GM21515 (cell line): ENCODE data around the gene DLGAP1.
"Not testable (repeated sequence)": the region's sequence is repeated elsewhere in the genome, so short reads cannot be mapped to it uniquely, and the experiment has no call there.

Source experiments
- ATAC-seq: cut with Tn5 transposase; IDR thresholded peaks from one replicate; pipeline ENCODE4 v1.9.1; 2021; ENCODE audit not compliant: unreplicated experiment

Gene DLGAP1

GRCh38 chr18:4292696-4293095 lies 162.4 kb downstream of the DLGAP1 start:
- no peak for ATAC-seq

DNA sequence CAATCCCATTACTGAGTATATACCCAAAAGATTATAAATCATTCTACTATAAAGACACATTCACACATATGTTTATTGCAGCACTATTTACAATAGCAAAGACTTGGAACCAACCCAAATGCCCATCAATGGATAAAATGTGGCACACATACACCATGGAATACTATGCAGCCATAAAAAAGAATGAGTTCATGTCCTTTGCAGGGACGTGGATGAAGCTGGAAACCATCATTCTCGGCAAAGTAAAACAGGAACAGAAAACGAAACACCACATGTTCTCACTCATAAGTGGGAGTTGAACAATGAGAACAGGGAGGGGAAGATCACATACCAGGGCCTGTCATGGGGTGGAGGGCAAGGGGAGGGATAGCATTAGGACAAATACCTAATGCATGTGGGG lies 167.8 kb downstream of the DLGAP1 start:
- ATAC-seq = not testable (repeated sequence)

DNA sequence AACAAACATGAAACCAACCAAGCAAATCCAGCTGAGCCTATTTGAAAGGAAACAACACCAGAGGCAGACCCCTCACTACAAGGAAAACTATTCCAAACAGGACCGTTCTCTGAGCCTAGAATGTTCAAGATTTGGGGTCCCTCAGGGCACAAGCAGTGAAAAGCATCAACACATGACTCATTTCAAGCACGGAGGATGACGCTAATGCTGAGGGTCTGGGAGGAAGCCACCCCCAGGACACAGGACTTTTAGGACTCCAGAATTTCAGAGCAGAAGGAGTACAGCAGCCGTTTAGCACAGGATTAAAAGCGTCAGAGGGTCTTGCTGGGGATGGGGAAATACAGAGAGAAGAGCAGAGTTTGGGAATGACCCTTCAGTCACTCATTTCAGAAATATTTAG lies 168.9 kb downstream of the DLGAP1 start:
- ATAC-seq = no peak

DNA sequence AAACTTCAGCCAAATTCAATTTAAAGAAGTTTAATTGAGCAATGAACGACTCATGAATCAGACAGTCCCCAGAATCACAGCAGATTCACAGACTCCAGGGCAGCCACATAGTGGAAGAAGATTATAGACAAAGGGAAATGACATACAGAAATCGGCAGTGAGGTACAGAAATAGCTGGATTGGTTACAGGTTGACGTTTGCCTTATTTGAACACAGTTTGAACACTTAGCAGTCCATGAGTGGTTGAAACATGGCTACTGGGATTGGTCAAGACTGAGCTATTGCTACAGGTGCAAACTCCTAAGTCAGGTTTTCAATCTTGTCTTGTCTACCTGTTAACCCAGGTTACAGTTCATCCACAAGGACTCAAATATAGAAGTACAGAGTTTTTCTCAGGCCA lies 169.6 kb downstream of the DLGAP1 start:
- ATAC-seq = no peak

GRCh38 chr18:4284528-4284927 lies 170.6 kb downstream of the DLGAP1 start:
- ATAC-seq = no peak

- ATAC-seq = no peak
These were observed 171.3 kb downstream of the DLGAP1 start for GRCh38 chr18:4283746-4284291.

DNA sequence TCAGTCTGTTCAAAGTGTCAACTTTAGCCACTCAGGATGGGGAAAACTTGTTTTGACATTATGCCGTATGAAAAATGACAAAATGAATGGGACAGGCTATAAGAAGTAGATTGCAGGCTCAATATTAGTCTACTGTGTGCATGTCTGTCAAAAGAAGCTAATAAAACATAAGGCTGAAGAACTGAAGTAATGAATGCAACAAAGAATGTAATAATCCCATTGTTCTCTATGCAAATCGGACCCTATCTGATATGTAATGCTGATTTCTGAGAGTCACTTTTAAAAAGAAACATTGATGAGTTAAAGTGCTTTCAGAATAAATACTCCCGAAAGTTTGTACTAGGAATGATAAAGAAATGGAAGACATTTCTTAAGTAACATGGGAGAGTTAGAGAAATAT lies 172.2 kb downstream of the DLGAP1 start:
- ATAC-seq = no peak

- no peak for ATAC-seq
These were observed 178.0 kb downstream of the DLGAP1 start for GRCh38 chr18:4276953-4277585.

DNA sequence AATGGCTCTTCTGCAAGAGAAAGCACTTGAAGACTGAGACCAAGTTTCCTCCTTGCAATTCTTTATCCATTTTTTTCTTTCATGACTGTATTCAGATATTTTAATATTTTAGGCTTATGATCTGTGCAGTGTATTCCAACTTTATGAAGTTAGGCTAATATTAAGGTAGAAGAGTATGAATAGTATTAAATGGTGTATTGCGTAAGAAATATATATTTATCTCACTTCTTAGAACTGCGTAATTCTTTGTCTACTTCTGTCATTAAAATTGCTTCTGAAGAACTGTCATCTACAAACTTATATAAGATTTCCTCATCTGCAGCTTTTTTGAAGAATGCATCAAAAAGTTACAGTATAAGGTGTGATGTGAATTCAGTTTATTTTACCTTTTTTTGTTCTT lies 183.2 kb downstream of the DLGAP1 start:
- ATAC-seq = no peak

- ATAC-seq = no peak
These were observed 184.1 kb downstream of the DLGAP1 start for GRCh38 chr18:4270988-4271387.

GRCh38 chr18:4270016-4270415 lies 185.1 kb downstream of the DLGAP1 start:
- ATAC-seq = no peak

- ATAC-seq = no peak
These were observed 187.5 kb downstream of the DLGAP1 start for GRCh38 chr18:4267641-4268040.

DNA sequence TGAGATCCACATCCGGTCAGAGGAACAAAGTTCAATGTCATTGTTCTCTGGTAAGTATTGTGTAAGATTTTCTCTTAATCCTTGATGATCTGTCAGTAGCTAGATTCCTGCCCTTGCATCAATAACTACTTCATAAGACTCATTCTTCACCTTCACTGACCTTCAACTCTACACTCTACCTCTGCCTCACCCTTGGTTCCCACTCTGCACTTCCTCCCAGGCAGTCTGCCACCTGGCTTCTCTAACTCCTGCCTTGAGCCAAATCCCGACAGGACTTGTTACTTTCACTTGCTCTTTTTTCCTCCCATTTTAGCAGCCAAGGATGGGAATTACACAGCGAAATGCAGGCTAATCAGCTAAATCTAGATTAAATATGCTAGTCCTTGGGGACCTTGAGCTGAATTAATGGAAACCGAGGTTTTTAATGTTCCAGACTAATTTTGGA lies 190.7 kb downstream of the DLGAP1 start:
- no peak for ATAC-seq

- ATAC-seq = no peak
These were observed 195.0 kb downstream of the DLGAP1 start for GRCh38 chr18:4260107-4260506.

DNA sequence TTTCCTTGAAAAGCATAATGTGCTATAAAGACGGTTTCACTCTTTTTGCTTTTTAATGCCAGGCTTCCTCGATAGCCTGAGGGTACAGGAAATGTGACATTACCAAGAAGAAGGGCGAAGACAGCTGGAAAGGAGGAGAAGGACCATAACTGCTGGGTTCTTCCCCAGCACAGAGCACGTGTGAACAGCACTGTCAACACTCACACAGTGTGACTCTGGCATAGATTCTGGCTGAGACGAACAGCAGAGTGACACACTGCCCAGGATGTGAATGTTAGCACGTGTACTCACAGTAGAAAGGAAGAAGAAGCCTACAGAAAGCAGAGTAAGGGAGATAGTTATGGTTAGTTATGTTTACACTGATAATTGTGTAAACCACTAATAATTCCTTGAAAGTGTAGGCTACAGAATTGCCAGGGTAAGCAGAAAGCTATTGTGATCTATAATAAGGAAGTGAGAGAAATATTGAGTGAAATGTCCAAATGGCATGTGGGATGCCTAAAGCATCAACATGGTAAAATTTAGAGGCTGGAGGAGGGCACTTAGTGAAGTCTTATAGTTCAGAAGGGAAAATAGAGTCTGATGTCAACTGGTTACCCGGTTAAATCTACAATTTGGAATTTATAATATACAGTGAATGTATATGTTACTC lies 198.2 kb downstream of the DLGAP1 start:
- ATAC-seq = no peak

- no peak for ATAC-seq
These were observed 200.3 kb downstream of the DLGAP1 start for GRCh38 chr18:4254840-4255239.

GRCh38 chr18:4252829-4253228 lies 202.3 kb downstream of the DLGAP1 start:
- ATAC-seq = no peak

DNA sequence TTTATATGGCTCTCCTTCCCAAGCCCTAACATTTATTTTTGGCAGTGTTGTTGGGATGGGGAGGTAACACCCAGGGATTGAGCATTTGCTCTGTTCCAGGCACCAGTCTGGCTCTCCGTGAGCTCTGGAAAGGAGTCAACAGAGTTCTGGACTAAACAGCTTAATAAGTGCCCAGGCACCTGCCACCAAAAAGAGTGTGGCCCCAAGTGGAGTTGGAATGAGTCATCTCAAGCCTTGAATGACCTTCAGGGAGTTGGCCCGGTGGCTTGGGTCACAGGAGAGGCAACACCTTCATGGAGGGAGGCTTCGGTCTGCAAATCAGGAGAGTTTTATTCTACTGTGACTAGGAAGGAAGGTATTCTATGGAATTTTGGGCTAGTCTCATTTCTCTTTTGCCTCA lies 203.2 kb downstream of the DLGAP1 start:
- ATAC-seq = no peak

- no peak for ATAC-seq
These were observed 203.9 kb downstream of the DLGAP1 start for GRCh38 chr18:4251206-4251605.

DNA sequence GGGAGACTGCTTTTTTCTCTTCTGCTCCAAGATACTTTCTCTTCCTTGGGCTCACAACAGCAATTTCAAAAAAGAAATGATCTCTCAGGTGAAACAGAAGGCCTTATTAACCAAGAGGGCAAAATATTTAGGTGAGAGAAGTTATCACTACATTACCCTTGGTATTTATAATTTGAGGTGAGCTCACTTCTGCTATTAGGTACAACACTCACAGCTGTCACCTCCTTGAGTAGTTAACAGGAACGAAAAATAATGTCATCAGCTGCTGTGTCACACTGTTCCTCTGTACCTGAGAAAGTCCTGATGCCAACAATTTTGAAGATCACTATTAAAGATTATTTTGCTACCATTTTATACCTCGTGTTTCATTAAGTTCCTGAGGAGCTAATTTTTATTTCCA lies 205.0 kb downstream of the DLGAP1 start:
- no peak for ATAC-seq

DNA sequence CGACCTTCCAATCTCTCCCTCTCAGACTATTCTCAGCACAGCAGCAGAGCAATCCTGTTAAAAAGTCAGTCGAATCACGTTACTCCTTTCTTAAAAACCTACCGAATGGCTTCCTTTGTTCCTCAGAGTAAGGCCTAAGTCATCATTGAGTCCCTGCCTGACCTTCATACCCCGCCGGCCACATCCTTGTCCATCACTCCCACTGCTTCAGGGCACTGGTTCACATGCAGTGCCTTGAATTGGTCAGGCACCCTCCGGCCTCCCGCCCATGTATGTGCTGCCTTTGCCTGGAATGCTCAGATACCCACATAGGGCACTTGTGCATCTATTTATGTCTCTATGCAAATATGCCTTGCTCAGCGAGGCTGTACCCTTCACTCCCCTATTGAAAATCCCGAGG lies 206.4 kb downstream of the DLGAP1 start:
- no peak for ATAC-seq

DNA sequence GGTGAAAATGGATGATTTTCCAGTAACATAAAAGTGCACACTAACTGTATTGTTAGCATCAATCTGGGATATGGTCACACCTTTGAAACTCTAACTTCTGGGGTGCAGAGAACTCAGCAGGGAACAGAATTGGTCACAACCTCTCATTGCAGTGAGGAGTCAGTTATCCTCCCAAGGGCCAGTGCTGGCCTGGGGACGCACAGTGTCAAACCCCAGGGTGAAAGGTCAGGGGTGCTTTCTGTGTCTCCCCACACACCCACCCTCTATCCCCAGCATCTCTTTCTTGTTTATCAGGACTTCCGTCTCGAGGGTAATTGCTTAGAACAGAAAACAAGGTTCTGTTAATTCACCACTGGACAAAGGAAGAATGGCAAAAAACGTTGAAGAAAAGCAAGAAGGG lies 208.7 kb downstream of the DLGAP1 start:
- no peak for ATAC-seq

GRCh38 chr18:4245456-4245855 lies 209.7 kb downstream of the DLGAP1 start:
- no peak for ATAC-seq
